Measurements from ENCODE around the gene NAA20. TPM values are rescaled to one million over a fixed set of nuclear protein-coding genes. Genes with fewer than 3 reads are reported as not detected.

The NAA20 gene
- total and polyA plus RNA-seq, 2 donors (not counting 1 experiment from before 2014, with no cell fraction given) = 42.4 to 82.6 TPM

DNA sequence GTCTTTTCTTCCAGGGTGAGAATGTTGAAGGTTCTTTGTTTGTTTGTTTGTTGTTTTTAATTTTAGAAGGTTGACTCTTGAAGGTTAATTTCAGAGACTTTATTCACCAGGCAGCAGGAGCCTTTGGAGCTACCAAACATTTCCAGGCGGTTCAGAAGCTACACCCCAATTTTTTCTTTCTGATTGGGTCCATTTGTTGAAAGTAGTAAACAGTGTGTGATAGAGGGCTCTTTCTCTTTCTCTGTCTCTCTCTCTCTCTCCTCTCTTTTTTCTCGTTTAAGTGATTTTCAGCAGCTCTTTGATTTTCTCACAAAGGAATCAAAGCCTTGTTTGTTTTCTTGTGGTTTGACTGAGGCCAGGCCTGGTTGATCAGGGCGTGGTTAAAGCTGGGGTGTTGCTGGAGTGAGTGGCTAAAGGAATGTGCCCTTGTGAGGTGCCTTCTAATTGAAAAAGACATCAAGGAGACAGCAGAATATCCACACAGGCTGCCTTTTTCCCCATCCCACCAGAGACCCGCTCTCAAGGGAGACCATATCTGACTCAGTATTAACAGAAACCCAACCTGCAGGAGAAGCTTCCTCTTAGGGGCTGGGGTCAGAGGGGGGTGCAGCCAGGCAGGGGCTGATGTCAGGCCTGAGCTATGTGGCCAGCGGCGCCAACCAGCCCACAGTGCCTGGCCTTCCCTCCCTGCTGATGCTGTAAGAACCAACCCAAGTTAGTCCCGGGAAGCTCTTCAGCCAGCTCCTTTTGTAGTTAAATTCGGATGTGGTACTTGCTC is 40.4 kb upstream of the NAA20 start:
- TF ChIP-seq, protein P1, sequence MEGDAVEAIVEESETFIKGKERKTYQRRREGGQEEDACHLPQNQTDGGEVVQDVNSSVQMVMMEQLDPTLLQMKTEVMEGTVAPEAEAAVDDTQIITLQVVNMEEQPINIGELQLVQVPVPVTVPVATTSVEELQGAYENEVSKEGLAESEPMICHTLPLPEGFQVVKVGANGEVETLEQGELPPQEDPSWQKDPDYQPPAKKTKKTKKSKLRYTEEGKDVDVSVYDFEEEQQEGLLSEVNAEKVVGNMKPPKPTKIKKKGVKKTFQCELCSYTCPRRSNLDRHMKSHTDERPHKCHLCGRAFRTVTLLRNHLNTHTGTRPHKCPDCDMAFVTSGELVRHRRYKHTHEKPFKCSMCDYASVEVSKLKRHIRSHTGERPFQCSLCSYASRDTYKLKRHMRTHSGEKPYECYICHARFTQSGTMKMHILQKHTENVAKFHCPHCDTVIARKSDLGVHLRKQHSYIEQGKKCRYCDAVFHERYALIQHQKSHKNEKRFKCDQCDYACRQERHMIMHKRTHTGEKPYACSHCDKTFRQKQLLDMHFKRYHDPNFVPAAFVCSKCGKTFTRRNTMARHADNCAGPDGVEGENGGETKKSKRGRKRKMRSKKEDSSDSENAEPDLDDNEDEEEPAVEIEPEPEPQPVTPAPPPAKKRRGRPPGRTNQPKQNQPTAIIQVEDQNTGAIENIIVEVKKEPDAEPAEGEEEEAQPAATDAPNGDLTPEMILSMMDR (conservative IDR thresholded peaks at IDR 0.05 in 1 of 2, IDR thresholded peaks at IDR 0.05 in 1 of 2; ENCODE audit: low read depth in 1 of 2, low read length in 2 of 2) = no peak
- no peak for TF ChIP-seq EZH2 (IDR thresholded peaks at IDR 0.05; ENCODE audit: low read length, missing control alignments)
- Histone ChIP-seq H3K4me2 (ENCODE audit: extremely low read depth, insufficient read depth, low read length) (peak overlapping the region; percentile 88), H3K9me3 (ENCODE audit: control insufficient read depth, insufficient read depth, low read depth, low read length) (no peaks in the 10 kb centered on the region), H3K36me3 (ENCODE audit: control insufficient read depth, insufficient read depth, low read length) (no peaks in the 10 kb centered on the region), H3K79me2 (ENCODE audit: control insufficient read depth, insufficient read depth, low read length) (peaks cover 64% of the 10 kb centered on the region), H3K27me3 (ENCODE audit: control insufficient read depth, insufficient read depth, low read length) (no peaks in the 10 kb centered on the region), H3K27ac (ENCODE audit: insufficient read depth, low read length) (peak overlapping the region; percentile 86), H3K9ac (ENCODE audit: insufficient read depth, low read length) (peak overlapping the region; percentile 70), H4K20me1 (ENCODE audit: control insufficient read depth, extremely low read depth, insufficient read depth, low read length) (no peaks in the 10 kb centered on the region), H3K4me3 (replicated peaks in 1 of 4; ENCODE audit: control extremely low read depth in 1 of 4, insufficient read depth in 1 of 4, low read depth in 3 of 4, low read length in 4 of 4) (peak overlapping the region; percentile 70 to 91 (median 86)), H2AFZ (ENCODE audit: low read length) (no peak overlapping the region), H3K4me1 (ENCODE audit: control insufficient read depth, extremely low read depth, insufficient read depth, low read length) (peaks cover 10% of the 10 kb centered on the region)
- DNase-seq (ENCODE audit: low read depth in 2 of 2) = peak; percentile 84 to 94

DNA sequence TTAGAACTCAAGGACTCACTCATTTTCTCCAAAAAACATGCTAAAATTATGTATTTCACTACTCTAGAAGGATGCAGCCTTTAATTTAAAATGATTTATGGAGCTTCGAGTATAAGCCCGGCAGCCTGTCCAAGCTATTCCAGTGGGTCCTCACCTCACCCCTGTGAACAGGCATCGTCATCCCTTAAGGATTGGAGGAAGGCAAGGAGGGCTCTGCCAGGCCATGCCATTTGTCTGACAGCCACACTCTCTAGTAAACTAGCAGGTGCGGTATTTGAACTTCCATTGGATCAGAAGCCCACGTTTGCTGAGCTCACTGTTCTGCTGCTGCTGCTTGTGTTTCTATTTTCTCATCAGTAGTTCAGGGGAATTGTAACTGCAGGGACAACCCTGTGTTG is 39.8 kb upstream of the NAA20 start:
- no peaks in the 10 kb centered on the region for H3K9me3 ChIP-seq (ENCODE audit: control insufficient read depth, insufficient read depth, low read depth, low read length)
- peak overlapping the region; percentile 86 for H3K27ac ChIP-seq (ENCODE audit: insufficient read depth, low read length)
- H3K9ac ChIP-seq (ENCODE audit: insufficient read depth, low read length) = peak overlapping the region; percentile 54
- no peaks in the 10 kb centered on the region for H3K36me3 ChIP-seq (ENCODE audit: control insufficient read depth, insufficient read depth, low read length)
- H3K79me2 ChIP-seq (ENCODE audit: control insufficient read depth, insufficient read depth, low read length) = peaks cover 70% of the 10 kb centered on the region
- no peak for TF ChIP-seq EZH2 (IDR thresholded peaks at IDR 0.05; ENCODE audit: low read length, missing control alignments)
- TF ChIP-seq, protein P1 (conservative IDR thresholded peaks at IDR 0.05 in 1 of 2, IDR thresholded peaks at IDR 0.05 in 1 of 2; ENCODE audit: low read depth in 1 of 2, low read length in 2 of 2) = no peak
- peak in 1 of 2 donors; percentile 77 for DNase-seq (ENCODE audit: low read depth in 2 of 2)
- H3K4me1 ChIP-seq (ENCODE audit: control insufficient read depth, extremely low read depth, insufficient read depth, low read length) = peaks cover 10% of the 10 kb centered on the region
- peak overlapping the region; percentile 88 for H3K4me2 ChIP-seq (ENCODE audit: extremely low read depth, insufficient read depth, low read length)
- no peak overlapping the region for H2AFZ ChIP-seq (ENCODE audit: low read length)
- H3K4me3 ChIP-seq (replicated peaks in 1 of 4; ENCODE audit: control extremely low read depth in 1 of 4, insufficient read depth in 1 of 4, low read depth in 3 of 4, low read length in 4 of 4) = peak overlapping the region; percentile 70 to 91 (median 86)
- H4K20me1 ChIP-seq (ENCODE audit: control insufficient read depth, extremely low read depth, insufficient read depth, low read length) = no peaks in the 10 kb centered on the region
- H3K27me3 ChIP-seq (ENCODE audit: control insufficient read depth, insufficient read depth, low read length) = no peaks in the 10 kb centered on the region

DNA sequence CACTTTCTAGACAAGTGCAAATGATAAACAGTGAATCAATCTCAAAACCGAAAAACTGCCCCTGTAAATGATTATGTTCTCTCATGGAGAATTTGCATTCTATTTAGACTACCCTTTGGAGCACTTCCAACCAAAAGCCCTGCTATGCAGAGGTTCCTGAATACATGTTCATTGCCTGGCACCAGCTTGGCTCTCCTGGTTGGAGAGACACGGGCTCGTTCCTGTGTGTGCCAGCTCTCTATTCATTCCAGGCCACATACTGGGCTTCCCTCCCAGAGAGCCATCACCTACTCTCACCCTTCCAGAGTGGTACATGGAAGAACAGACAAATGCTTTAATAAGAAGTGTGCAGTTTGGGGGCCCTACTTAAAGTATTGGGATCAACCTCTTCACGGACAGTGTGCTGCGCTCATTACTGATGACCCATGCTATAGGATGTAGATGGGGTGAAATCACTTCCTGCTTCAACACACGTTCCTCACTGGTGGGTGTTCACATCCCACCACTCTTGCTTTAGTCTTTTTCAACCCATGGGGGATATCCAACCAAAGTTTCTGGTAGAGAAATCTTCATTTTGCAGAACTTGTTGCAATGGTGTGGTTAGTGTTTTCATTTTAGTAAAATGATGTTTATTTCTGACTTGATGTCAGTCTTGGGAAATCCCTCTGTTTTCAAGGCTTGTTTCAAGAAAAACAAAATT is 38.5 kb upstream of the NAA20 start:
- Histone ChIP-seq H2AFZ (ENCODE audit: low read length) (no peak overlapping the region), H3K27me3 (ENCODE audit: control insufficient read depth, insufficient read depth, low read length) (no peaks in the 10 kb centered on the region), H3K4me1 (ENCODE audit: control insufficient read depth, extremely low read depth, insufficient read depth, low read length) (peaks cover 8% of the 10 kb centered on the region), H3K4me2 (ENCODE audit: extremely low read depth, insufficient read depth, low read length) (peak overlapping the region; percentile 42), H3K36me3 (ENCODE audit: control insufficient read depth, insufficient read depth, low read length) (no peaks in the 10 kb centered on the region), H3K4me3 (replicated peaks in 1 of 4; ENCODE audit: control extremely low read depth in 1 of 4, insufficient read depth in 1 of 4, low read depth in 3 of 4, low read length in 4 of 4) (peak overlapping the region in 1 of 4 experiments; percentile 82), H3K27ac (ENCODE audit: insufficient read depth, low read length) (no peak overlapping the region), H3K9me3 (ENCODE audit: control insufficient read depth, insufficient read depth, low read depth, low read length) (no peaks in the 10 kb centered on the region), H4K20me1 (ENCODE audit: control insufficient read depth, extremely low read depth, insufficient read depth, low read length) (no peaks in the 10 kb centered on the region), H3K9ac (ENCODE audit: insufficient read depth, low read length) (no peak overlapping the region), H3K79me2 (ENCODE audit: control insufficient read depth, insufficient read depth, low read length) (peaks cover 82% of the 10 kb centered on the region)
- no peak for TF ChIP-seq EZH2 (IDR thresholded peaks at IDR 0.05; ENCODE audit: low read length, missing control alignments)
- TF ChIP-seq, protein P1 (conservative IDR thresholded peaks at IDR 0.05 in 1 of 2, IDR thresholded peaks at IDR 0.05 in 1 of 2; ENCODE audit: low read depth in 1 of 2, low read length in 2 of 2) = no peak
- no peak for DNase-seq (ENCODE audit: low read depth in 2 of 2)

Data from fibroblast of lung (primary cell).